GM12878 (cell line): ENCODE measurements around the gene PPP2R5C. TPM values are rescaled to one million over a fixed set of nuclear protein-coding genes. Genes with fewer than 3 reads are reported as not detected.

Experiments used
- ATAC-seq: fragments of 200-7000 bp; cut with Tn5 transposase; 3 replicates; pipeline ENCODE4 v1.9.1; 2020; ENCODE audit warnings: mild to moderate bottlenecking, moderate library complexity
- BruUV-seq: library from RNA; stranded (reverse); fragments of 400-500 nt; replicated peaks from 2 replicates; lab custom pipeline; 2021; lab: Mats Ljungman, UMichigan
- CTCF ChIA-PET: fragments of 300-600 bp; sonication (Branson Sonifier 250); formaldehyde crosslinking; extraction: SDS; loops from one replicate; lab custom pipeline; 2021; ENCODE audit warnings: inconsistent platforms; lab: Yijun Ruan, JAX
- POLR2A ChIA-PET: fragments of 350-600 bp; formaldehyde crosslinking; extraction: SDS; loops from one replicate; lab custom pipeline; 2021; ENCODE audit warnings: inconsistent platforms; lab: Charles Lee
- RAD21 ChIA-PET: fragments of 300-600 bp; sonication (Branson Sonifier 250); formaldehyde crosslinking; loops from one replicate; lab custom pipeline; 2023; ENCODE audit warnings: antibody characterized with exemption; ENCODE audit not compliant: unreplicated experiment; lab: Charles Lee
- SMC1A ChIA-PET: fragments of 300-600 bp; sonication (Branson Sonifier 250); formaldehyde crosslinking; loops from one replicate; lab custom pipeline; 2023; ENCODE audit not compliant: unreplicated experiment, uncharacterized antibody; lab: Charles Lee
- DNase-seq: peaks from one replicate; pipeline ENCODE4 v3.0.0-alpha.2; 2011; ENCODE audit warnings: low read depth, low spot score
- FAIRE-seq: peaks from 3 replicates; lab custom pipeline; 2011; peaks lifted over from hg19 to GRCh38; lab: Jason Lieb, UNC
- H2AFZ ChIP-seq: 2 replicates; pipeline ENCODE4 v1.6.0; 2011; ENCODE audit warnings: low read depth, low read length, control low read depth; ENCODE audit not compliant: control insufficient read depth
- H3K27ac ChIP-seq: 2 replicates; pipeline ENCODE4 v1.5.1; 2011; ENCODE audit warnings: control low read depth; ENCODE audit not compliant: control insufficient read depth, insufficient read depth
- H3K27me3 ChIP-seq, 2 experiments: replicated peaks in 1 of 2; 2 replicates each; pipeline versions ENCODE4 v1.6.0 to v1.6.1; 2011; ENCODE audit warnings: low read length in 1 of 2; ENCODE audit not compliant: control insufficient read depth in 2 of 2, insufficient read depth in 2 of 2
- H3K36me3 ChIP-seq, 2 experiments: 2 replicates each; pipeline ENCODE4 v1.5.1; 2011; ENCODE audit warnings: low read length in 1 of 2; ENCODE audit not compliant: control insufficient read depth in 2 of 2, insufficient read depth in 2 of 2
- H3K4me1 ChIP-seq: 2 replicates; pipeline ENCODE4 v1.6.1; 2011; ENCODE audit warnings: mild to moderate bottlenecking, low read length, moderate library complexity, mixed read lengths; ENCODE audit not compliant: control insufficient read depth, insufficient read depth
- H3K4me2 ChIP-seq: 2 replicates; pipeline ENCODE4 v1.6.0; 2011; ENCODE audit warnings: control low read depth; ENCODE audit not compliant: control insufficient read depth, insufficient read depth
- H3K4me3 ChIP-seq: fragments of 200-600 bp; sonication (generic); 2 replicates; pipeline ENCODE4 v1.5.1; 2016
- H3K79me2 ChIP-seq: 2 replicates; pipeline ENCODE4 v1.6.0; 2011; ENCODE audit warnings: low read length; ENCODE audit not compliant: control insufficient read depth, insufficient read depth
- H3K9ac ChIP-seq: 2 replicates; pipeline ENCODE4 v1.8.0; 2011; ENCODE audit warnings: low read length, control low read depth, mixed read lengths; ENCODE audit not compliant: control insufficient read depth, insufficient read depth
- H3K9me3 ChIP-seq: replicated peaks from 3 replicates; pipeline ENCODE4 v1.5.1; 2011; ENCODE audit warnings: mild to moderate bottlenecking, low read length; ENCODE audit not compliant: control insufficient read depth, insufficient read depth
- H4K20me1 ChIP-seq: 2 replicates; pipeline ENCODE4 v1.6.0; 2011; ENCODE audit not compliant: control insufficient read depth, insufficient read depth
- ATF2 ChIP-seq: IDR thresholded peaks from 2 replicates; pipeline ENCODE4 v1.6.1; 2012; ENCODE audit warnings: low read length, inconsistent platforms
- ATF7 ChIP-seq: fragments of 450-650 bp; IDR thresholded peaks from 2 replicates; pipeline ENCODE4 v1.6.1; 2016; ENCODE audit warnings: low read depth, mild to moderate bottlenecking
- CREM ChIP-seq: IDR thresholded peaks from 2 replicates; pipeline ENCODE4 v1.6.1; 2014; ENCODE audit warnings: antibody characterized with exemption, low read depth
- ELK1 ChIP-seq: IDR thresholded peaks from 2 replicates; pipeline ENCODE4 v1.6.1; 2012; ENCODE audit warnings: low read depth, low read length, improper control_type of control experiment
- JUNB ChIP-seq: IDR thresholded peaks from 2 replicates; pipeline ENCODE4 v1.6.1; 2016; ENCODE audit warnings: antibody characterized with exemption, mild to moderate bottlenecking
- JUND ChIP-seq: IDR thresholded peaks from 2 replicates; pipeline ENCODE4 v1.6.1; 2012; ENCODE audit warnings: low read depth, mild to moderate bottlenecking, low read length, improper control_type of control experiment, moderate library complexity
- LARP7 ChIP-seq: fragments of 450-650 bp; IDR thresholded peaks from 2 replicates; pipeline ENCODE4 v1.6.1; 2017; ENCODE audit warnings: mild to moderate bottlenecking
- MEF2A ChIP-seq: IDR thresholded peaks from 2 replicates; pipeline ENCODE4 v1.6.1; 2011; ENCODE audit warnings: low read depth, mild to moderate bottlenecking, low read length, moderate library complexity; ENCODE audit not compliant: insufficient read depth
- MEF2B ChIP-seq: fragments of 450-650 bp; IDR thresholded peaks from 2 replicates; pipeline ENCODE4 v1.6.1; 2018; ENCODE audit warnings: mild to moderate bottlenecking, moderate library complexity; ENCODE audit not compliant: partially characterized antibody, poor library complexity, severe bottlenecking
- MTA2 ChIP-seq: fragments of 450-650 bp; IDR thresholded peaks from 2 replicates; pipeline ENCODE4 v1.6.1; 2016; ENCODE audit warnings: low read depth, mild to moderate bottlenecking, moderate library complexity
- MTA3 ChIP-seq: IDR thresholded peaks from 2 replicates; pipeline ENCODE4 v1.6.1; 2012; ENCODE audit warnings: low read length, inconsistent platforms, borderline replicate concordance
- NFIC ChIP-seq: IDR thresholded peaks from 2 replicates; pipeline ENCODE4 v1.6.1; 2012; ENCODE audit warnings: low read depth, mild to moderate bottlenecking, inconsistent platforms, low read length, moderate library complexity
- NR2F1 ChIP-seq: fragments of 450-650 bp; conservative IDR thresholded peaks from 2 replicates; pipeline ENCODE4 v1.6.1; 2017; ENCODE audit warnings: mild to moderate bottlenecking
- WGBS: methylation state at CpG from one replicate; pipeline ENCODE4 v1.1.6; 2016; ENCODE audit warnings: low lambda C conversion rate; ENCODE audit not compliant: insufficient replicate concordance, insufficient coverage; ENCODE audit errors: missing lambda C conversion rate; 5-methylcytosine and 5-hydroxymethylcytosine counted together
- in situ Hi-C: fragments of 300-500 bp; cut with MboI; formaldehyde crosslinking; loops from 9 replicates; pipeline ENCODE4 v1.14.3; 2018; ENCODE audit warnings: mixed read lengths
- intact Hi-C: fragments of 100-400 bp; cut with micrococcal nuclease; formaldehyde crosslinking; loops from one replicate; pipeline ENCODE4 v1.14.2; 2022; ENCODE audit not compliant: unreplicated experiment
- polyA plus RNA-seq, 11 experiments: library from polyadenylated mRNA; depleted of rRNA in 4 of 11; unstranded in 6 of 11; stranded (reverse) in 5 of 11; fragments of >200 nt; fragmentation: Nextera tagmentation in 4 of 11; fragmentation: Illumina TruSeq in 1 of 11; extraction: Ambion mirVana in 4 of 11; extraction: Trizol in 1 of 11; gene quantifications; 1 replicate in 1 of 11; 2 replicates in 10 of 11; pipeline versions ENCODE4 v1.2.1 to v1.2.3, GENCODE V29; 2011 to 2016; ENCODE audit warnings: inconsistent platforms in 2 of 11, missing spikeins in 2 of 11, low read depth in 1 of 11
- total RNA-seq, 4 experiments: library from RNA; depleted of rRNA in 3 of 4; stranded (reverse); fragments of >200 nt in 3 of 4; fragmentation: Illumina TruSeq in 1 of 4; extraction: Trizol in 1 of 4; gene quantifications; 2 replicates each; pipeline versions ENCODE4 v1.2.1 to v1.2.3, GENCODE V29; 2013 to 2021

The PPP2R5C gene
- total and polyA plus RNA-seq, 10 of the 15 experiments (the other 5 are each of a cell fraction or from before 2014, with no cell fraction given), result 106 to 199 (median 144) TPM

DNA sequence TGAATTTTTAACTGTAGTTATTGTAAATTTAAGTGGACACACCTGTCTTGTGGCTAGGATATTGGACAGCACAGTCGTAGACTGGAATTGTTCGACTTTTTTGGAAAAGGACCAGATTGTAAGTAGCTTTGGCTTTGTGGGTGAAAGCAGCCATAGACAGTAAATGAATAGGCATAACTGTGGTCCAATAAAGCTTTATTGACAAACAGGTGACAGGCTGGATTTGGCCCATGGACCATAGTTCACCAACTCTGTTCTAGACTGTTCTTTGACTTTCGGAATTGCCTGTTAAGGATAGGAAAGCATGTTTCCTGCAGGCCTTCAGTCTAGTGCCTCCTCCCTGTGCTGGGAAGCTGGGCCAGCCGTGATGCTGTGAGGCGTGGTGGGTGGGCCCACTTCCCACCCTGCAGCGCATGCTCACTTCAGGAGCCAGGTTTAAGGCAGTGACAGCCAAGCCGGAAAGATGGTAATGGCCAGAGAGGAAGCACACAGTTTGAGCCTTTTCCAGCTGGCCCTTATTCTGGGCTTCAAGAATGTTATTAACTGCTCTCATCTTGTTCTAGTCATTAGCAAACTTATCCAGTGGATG, 51.8 kb downstream of the PPP2R5C start (continued):
- no peak for TF ChIP-seq LARP7

DNA sequence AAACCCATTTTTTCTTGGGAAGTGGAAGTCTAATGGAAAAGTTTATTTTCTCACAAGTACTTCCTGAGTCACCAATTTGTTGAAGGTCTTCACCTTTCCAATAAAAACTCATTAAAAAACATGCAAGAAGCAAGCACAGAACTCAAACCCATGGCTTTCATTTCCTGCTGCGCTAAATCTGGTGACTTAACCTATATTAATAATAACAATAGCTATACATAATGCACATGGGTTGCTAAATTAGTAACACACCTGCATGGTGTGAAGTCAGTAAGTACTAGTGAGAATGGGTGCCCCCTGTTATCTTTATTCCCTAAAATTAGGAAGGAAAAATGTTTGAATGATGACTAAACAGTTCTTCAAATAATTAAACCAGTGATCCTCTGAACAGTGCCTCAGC, 52.3 kb downstream of the PPP2R5C start:
- Histone ChIP-seq H4K20me1 (no peaks in the 10 kb centered on the region), H3K36me3 (peaks cover 0 to 2% of the 10 kb centered on the region in 2 experiments; a peak in 2 of 4 replicates), H3K27me3 (no peaks in the 10 kb centered on the region), H3K27ac (peak overlapping the region; percentile 52), H3K9ac (peak overlapping the region; percentile 41), H3K4me1 (peaks cover 26% of the 10 kb centered on the region), H3K4me3 (peak overlapping the region; percentile 66; the same call in 1 of the 2 replicates), H3K79me2 (peaks cover 84% of the 10 kb centered on the region), H2AFZ (no peak overlapping the region), H3K9me3 (no peaks in the 10 kb centered on the region), H3K4me2 (peak overlapping the region; percentile 96)
- in situ Hi-C loops (no loop called here), intact Hi-C loops (no loop called here)
- DNase-seq (no peak), FAIRE-seq (no peak), ATAC-seq (no peak)
- TF ChIP-seq MEF2B (peak; percentile 46), NFIC (peak; percentile 44; the same call in 1 of the 2 replicates), ELK1 (no peak), ATF7 (no peak), MEF2A (peak; percentile 60), NR2F1 (0 out of 2 replicates have a peak, but pooled peaks have one; percentile 0), MTA2 (0 out of 2 replicates have a peak, but pooled peaks have one; percentile 22), JUND (no peak), JUNB (peak; percentile 57), CREM (peak; percentile 26; the same call in 1 of the 2 replicates), ATF2 (0 out of 2 replicates have a peak, but pooled peaks have one; percentile 27), MTA3 (no peak)
- RAD21 ChIA-PET, result interaction anchor here (1.3 to 8.8 kb wide), 4 partner anchors 11 to 62 kb away, joined by 3 to 111 read pairs (median 6); no protein-coding TSS in a partner anchor
- SMC1A ChIA-PET, result interaction anchor here (0.6 to 3.9 kb wide), 10 partner anchors 10 to 62 kb away, joined by 3 to 48 read pairs (median 3); no protein-coding TSS in a partner anchor
- BruUV-seq, result no TSS peak
- WGBS, result 94% methylated on average over 1 of the region's 1 CpG
- POLR2A ChIA-PET, result interaction anchor here (0.5 to 10.3 kb wide), 4 partner anchors 11 to 1446 kb away, joined by 3 to 176 read pairs (median 4); no protein-coding TSS in a partner anchor
- CTCF ChIA-PET, result interaction anchor here (0.7 to 3.1 kb wide), 6 partner anchors 8 to 107 kb away, joined by 3 to 26 read pairs (median 7); no protein-coding TSS in a partner anchor
